HG03558 (cell line): ENCODE results near the gene BICRAL.
A peak's percentile ranks its signal among the peaks of the same experiment; 100 is the strongest.

ENCODE experiments used
- ATAC-seq: cut with Tn5 transposase; IDR thresholded peaks from one replicate; pipeline ENCODE4 v1.9.1; 2021; ENCODE audit warnings: moderate number of reproducible peaks; ENCODE audit not compliant: unreplicated experiment; ENCODE audit errors: extremely low read depth

The BICRAL gene

DNA sequence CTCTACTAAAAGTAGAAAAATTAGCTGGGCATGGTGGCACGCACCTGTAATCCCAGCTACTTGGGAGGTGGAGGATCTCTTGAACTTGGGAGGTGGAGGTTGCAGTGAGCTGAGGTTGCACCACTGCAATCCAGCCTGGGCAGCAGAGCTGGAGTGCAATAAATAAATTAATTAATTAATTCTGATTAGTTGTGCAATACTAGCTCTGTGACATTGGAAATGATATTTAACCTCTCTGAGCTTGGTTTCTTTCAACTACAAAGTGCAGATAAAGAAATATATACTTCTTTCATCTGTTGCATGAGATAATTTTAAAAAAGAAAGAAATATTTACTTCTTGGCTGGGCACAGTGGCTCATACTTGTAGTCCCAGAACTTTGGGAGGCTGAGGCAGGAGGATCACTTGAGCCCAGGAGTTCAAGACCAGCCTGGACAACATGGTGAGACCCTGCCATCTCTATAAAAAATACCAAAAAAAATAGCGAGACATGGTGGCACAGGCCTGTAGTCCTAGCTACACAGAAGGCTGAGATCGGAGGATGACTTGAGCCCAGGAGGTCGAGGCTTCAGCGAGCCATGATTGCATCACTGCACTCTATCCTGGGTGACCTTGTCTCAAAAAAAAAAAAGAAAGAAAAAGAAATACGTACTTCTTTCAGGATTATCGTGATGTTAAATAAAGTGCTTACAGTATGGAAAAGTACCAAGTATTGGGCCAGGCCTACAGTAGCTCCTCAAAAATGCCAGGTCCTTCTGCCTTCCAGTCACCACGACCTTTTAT, 20.4 kb upstream of the BICRAL start:
- no peak for ATAC-seq

DNA sequence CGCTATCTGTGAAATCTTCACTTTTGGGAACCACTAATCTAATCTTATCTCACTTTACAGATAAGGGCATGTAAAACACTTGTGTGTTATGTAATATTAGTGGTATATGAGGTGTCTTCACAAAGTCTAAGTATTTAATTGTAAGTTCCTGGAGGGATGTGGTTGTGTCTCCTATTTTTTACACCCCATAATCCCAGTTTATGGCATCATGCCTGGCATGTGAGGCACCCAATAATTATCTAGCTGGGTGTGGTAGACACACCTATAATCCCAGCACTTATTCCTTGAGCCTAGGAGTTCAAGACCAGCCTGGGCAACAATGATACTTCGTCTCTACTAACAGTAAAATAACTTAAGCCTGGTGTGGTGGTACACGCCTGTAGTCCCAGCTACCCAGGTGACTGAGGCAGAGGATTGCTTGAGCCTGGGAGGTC, 19.4 kb upstream of the BICRAL start:
- ATAC-seq: no peak

- ATAC-seq: no peak
Observed at GRCh38 chr6:42762950-42763349, 18.9 kb upstream of the BICRAL start.

DNA sequence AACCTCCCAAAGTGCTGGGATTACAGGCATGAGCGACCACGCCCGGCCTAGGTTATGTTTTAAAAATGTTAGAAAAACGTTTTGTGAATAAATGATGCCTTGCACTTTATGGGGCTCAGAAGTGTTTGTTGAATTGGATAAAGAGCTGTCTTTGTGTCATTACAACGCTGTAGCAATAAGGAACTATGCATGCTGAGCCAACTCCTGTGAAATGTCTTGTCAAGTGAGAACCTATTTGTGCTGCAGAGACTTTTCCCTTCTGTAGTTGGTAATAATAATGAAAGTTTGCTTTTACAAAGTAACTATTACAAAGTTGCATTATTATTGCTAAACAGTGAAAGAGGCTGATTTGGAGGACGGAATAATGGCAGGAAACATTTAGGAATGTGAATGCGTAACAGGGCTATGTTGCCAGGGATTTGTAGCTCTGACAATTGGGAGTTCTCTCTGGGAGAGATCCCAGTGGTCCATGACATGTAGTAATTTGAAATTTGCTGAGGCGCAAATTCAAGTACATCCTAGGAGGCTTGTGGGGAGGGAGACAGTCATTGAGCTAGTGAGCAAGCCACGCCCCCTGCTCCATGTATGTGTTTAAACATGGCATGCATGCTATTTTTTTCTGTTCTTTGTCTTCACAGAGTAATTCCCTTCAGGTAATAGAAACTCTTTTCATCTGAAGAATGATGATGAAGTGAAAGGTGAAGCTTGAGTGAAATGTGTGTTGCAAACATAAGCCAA, 16.8 kb upstream of the BICRAL start:
- ATAC-seq: no peak

DNA sequence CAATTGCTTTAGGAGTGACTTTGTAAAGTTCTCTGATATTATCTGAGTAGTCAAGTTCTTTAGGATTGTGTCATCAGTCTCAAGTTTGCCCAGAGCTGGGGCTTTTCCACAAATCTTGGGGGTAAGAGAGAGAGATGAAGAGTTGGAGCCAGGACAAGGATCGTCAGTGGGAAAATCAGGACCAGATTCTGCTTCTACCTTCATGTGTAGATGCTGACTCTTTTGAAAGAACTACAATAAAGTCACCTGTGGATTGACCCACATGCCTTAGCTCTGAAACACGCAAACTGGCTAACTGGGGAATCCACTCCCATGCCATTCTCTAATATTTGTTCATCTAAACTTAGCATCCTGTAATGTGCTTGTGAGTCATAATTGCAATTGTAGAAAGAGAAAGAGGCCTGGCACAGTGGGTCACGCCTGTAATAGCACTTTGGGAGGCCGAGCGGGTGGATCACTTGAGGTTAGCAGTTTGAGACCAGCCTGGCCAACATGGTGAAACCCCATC, 15.6 kb upstream of the BICRAL start:
- ATAC-seq: no peak

DNA sequence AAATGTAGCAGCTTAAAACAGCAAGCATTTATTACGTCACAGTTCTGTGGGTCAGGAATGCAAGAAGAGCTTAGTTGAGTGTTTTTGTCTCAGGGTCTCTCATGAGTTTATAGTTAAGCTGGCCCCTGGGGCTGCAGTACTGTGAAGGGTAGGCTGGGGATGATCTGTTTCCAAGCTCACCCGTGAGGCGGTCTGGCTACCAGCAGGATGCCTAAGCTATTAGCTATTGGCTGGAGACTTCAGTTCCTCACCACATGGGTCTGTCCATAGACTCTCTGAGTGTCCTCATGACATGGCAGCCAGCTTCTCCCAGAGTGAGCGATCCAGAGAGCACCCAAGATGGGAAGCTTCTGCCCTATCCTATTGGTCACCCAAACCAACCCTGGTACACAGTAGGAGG, 12.8 kb upstream of the BICRAL start:
- ATAC-seq: no peak

DNA sequence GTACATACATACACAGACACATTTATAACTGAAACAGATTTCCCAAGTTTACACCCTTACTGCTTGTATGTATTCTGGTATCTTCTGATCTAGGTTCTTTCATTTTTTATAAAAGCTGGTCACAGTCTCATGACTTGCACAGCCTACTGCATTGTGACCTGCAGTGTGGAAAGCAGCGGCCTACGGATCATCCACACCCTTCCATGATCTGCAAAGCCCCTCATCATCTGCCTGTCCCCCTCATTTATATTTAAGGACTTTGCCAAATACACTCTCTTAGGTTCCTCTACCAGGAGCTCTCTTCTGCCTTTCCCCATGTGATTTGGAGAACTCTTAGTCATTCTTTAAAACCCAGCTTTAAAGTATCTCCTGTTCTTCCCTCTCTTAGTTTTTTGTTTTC, 12.0 kb upstream of the BICRAL start:
- ATAC-seq: no peak

- ATAC-seq: no peak
Observed at GRCh38 chr6:42771741-42772100, 10.1 kb upstream of the BICRAL start.

GRCh38 chr6:42774201-42774600, 7.7 kb upstream of the BICRAL start:
- ATAC-seq: no peak

- peak; percentile 31 for ATAC-seq
Observed at GRCh38 chr6:42774821-42775487, 6.9 kb upstream of the BICRAL start.

- no peak for ATAC-seq
Observed at GRCh38 chr6:42777126-42777822, 4.6 kb upstream of the BICRAL start.

GRCh38 chr6:42778122-42778521, 3.7 kb upstream of the BICRAL start:
- ATAC-seq: no peak

- no peak for ATAC-seq
Observed at GRCh38 chr6:42779521-42779920, 2.3 kb upstream of the BICRAL start.

- no peak for ATAC-seq
Observed at GRCh38 chr6:42781546-42781795, 381 bp upstream of the BICRAL start.

- ATAC-seq: no peak
Observed at GRCh38 chr6:42782689-42783176, 881 bp downstream of the BICRAL start.

DNA sequence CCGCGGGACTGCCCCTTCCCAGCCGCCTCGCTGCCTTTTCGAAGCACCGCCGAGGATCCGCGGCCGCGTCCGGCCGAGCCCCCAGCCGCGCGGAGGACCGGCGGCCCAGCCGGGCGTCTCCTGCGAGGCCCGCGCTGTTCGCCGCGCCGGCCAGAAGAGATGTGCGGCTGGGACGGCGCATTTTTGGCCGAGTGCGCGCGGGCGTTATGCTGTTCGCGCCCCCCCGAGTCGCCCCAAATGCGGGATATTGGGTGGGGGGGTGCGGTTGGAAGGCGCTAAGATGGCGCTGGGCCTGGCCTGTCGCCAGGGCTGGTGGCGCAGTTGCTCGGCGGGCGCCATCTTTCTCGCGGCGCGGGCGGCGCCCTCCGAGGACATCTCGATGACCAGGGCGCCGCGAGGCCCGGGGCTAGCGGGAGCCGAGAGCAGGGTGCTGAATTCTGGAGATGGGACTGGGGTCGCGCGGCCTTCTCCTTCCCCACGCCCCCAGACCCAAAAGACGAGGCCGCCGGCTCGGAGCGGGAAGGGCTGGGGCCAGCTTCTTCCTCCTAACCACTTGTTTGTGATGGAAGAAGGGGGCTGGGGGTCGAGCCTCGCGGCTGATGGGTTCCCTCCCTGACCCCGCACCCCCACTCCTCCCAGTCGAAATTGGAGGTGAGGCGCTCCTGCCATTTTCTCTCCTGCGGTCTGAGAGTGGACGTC, 1.5 kb downstream of the BICRAL start:
- ATAC-seq: no peak

DNA sequence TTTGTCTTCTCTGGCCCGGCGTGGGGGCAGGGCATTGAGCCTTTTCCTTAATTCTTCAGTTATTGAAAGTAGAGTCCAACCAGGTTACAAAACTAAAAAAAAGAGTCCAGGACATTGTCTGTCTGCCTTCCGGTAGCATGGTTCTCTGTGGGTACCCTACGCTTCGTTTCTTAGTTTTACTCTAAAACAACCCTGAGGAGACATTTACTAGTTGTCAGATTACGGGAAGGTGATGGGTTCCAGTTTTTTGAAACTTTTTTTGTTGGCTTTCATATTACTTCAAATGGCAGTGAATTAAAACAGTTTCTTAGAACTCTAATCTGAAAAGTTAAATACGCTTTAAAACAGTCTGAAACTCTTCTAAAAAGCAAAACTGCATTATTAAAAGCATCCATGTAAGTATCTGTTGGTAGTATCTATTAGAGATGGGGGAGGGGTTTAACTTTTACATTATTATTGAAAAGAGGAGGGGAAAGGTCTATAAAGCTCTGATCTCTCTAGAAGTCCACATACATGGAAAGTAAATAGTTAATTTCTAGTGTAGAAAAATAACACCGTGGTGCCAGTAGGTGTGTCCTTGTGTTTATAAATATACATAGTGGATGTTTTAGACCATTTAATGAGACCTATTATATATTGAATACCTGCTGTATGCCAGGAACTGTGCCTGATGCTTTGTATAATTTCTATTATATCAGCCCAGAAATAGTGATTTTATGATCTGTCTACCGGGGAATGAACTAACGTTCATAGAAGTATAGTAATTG, 2.2 kb downstream of the BICRAL start:
- no peak for ATAC-seq

DNA sequence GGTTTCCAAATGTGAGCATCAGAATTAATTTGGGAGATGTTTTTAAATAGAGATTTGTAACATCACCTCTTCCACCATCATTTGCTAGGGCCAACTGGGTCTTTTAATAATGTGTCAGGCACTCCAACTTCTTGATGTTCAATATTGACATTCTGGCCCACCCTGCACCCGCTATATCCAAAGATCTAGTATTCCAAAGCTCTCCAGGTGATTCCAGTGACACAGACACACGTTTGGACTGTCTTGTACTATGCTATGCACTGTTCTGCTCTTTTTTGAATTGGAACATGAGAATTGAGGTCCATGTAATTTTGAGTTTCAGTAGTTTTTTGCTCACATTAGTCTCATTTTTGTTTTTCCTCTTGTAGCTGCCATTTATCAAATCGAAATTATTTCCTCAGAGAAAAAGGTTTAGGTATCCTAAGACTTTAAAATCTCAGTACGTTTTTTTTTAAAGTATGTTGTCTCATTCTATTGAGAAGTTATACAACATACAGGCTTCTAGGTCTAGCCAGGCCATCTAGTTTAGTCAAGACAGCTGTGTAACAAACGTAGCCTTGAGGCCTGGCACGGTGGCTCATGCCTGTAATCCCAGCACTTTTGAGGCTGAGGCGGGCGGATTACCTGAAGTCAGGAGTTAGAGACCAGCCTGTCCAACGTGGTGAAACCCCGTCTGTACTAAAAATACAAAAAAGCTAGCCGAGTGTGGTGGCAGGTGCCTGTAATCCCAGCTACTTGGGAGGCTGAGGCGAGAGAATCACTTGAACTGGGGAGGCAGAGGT, 3.1 kb downstream of the BICRAL start:
- no peak for ATAC-seq
